GM12891 (cell line): Measurements from ENCODE around the gene TSPAN7.

Source experiments
- POLR2A ChIP-seq: IDR thresholded peaks from 2 replicates; pipeline ENCODE4 v1.6.1; 2011; ENCODE audit warnings: low read depth, low read length, control low read depth
- POLR2AphosphoS5 ChIP-seq: IDR thresholded peaks from 2 replicates; pipeline ENCODE4 v1.6.1; 2011; ENCODE audit warnings: low read depth, low read length, control low read depth
- TAF1 ChIP-seq: IDR thresholded peaks from 2 replicates; pipeline ENCODE4 v1.6.1; 2011; ENCODE audit warnings: low read depth, low read length, control low read depth

DNA sequence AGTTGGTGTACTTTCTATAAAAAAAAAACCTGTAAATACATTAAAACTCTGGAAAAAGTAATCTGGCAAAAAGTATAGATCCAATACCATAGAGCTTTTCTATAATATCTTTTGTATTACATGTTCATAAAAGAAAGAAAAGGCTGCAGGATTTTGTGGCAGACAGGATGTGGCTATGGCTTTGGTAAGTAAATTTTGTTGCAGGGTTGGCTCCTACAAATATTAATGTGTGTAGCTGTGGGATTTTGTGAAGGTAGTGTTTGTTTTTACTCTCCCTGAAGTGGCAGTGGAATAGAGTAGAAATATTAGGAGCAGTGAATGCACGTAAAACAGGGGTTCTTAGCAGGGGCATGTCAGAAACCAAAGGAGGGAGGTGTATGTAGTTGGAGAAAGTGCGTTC, 84.8 kb downstream of the TSPAN7 start:
- TF ChIP-seq POLR2A (no peak), TAF1 (no peak), POLR2AphosphoS5 (no peak)
